A549 (cell line): ENCODE results near the gene RTL5. TPM values are rescaled to one million over a fixed set of nuclear protein-coding genes. Genes with fewer than 3 reads are reported as not detected.

Source experiments
- ATAC-seq, 2 experiments: fragments of 200-7000 bp in 1 of 2; fragments of >200 bp in 1 of 2; cut with Nextera tagmentation in 1 of 2; cut with Tn5 transposase in 1 of 2; 3 replicates each; pipeline versions ENCODE4 v1.8.0 to v1.9.1; 2018 to 2020; ENCODE audit warnings: mild to moderate bottlenecking in 1 of 2, moderate library complexity in 1 of 2
- CTCF ChIA-PET: fragments of 300-600 bp; sonication (Branson Sonifier 250); formaldehyde crosslinking; extraction: SDS; loops from one replicate; lab custom pipeline; 2021; ENCODE audit warnings: antibody characterized with exemption, inconsistent platforms; lab: Yijun Ruan, JAX
- POLR2A ChIA-PET: fragments of 350-600 bp; formaldehyde crosslinking; extraction: SDS; loops from one replicate; lab custom pipeline; 2021; ENCODE audit warnings: antibody characterized with exemption, inconsistent platforms; lab: Yijun Ruan, JAX
- DNase-seq, 2 experiments: peaks; one replicate each; pipeline versions ENCODE4 v3.0.0 to v3.0.0-alpha.2; 2011 to 2016; ENCODE audit warnings: low read depth in 1 of 2, low spot score in 1 of 2
- FAIRE-seq: peaks from 2 replicates; lab custom pipeline; 2011; peaks lifted over from hg19 to GRCh38; lab: Jason Lieb, UNC
- H3K27ac ChIP-seq, 2 experiments: fragments of >200 bp; sonication (Bioruptor Twin); formaldehyde crosslinking; 3 replicates each; pipeline ENCODE4 v1.5.1; 2016 to 2017
- H3K4me1 ChIP-seq: fragments of >200 bp; sonication (Bioruptor Twin); formaldehyde crosslinking; 3 replicates; pipeline ENCODE4 v1.6.1; 2016
- H3K4me2 ChIP-seq: fragments of >200 bp; sonication (Bioruptor Twin); formaldehyde crosslinking; 3 replicates; pipeline ENCODE4 v1.6.1; 2016
- H3K4me3 ChIP-seq: fragments of >200 bp; sonication (Bioruptor Twin); formaldehyde crosslinking; 3 replicates; pipeline ENCODE4 v1.5.1; 2016
- H3K9me3 ChIP-seq: fragments of >200 bp; sonication (Bioruptor Twin); formaldehyde crosslinking; 3 replicates; pipeline ENCODE4 v1.6.1; 2016
- ATOH8 ChIP-seq: fragments of 250-450 bp; sonication (Bioruptor Pico); IDR thresholded peaks from 2 replicates; pipeline ENCODE4 v1.5.0; 2020; ENCODE audit warnings: low read depth, mild to moderate bottlenecking, moderate library complexity
- CEBPB ChIP-seq, 2 experiments: fragments of >200 bp in 1 of 2; sonication (Bioruptor Twin) in 1 of 2; formaldehyde crosslinking in 1 of 2; IDR thresholded peaks; 2 replicates each; pipeline ENCODE4 v1.6.1; 2012 to 2016
- CTCF ChIP-seq: fragments of >200 bp; sonication (Bioruptor Twin); formaldehyde crosslinking; IDR thresholded peaks from 3 replicates; pipeline ENCODE4 v1.5.1; 2016
- EHF ChIP-seq: fragments of 250-450 bp; sonication (Bioruptor Pico); IDR thresholded peaks from 2 replicates; pipeline ENCODE4 v1.5.0; 2020; ENCODE audit warnings: mild to moderate bottlenecking
- EHMT2 ChIP-seq: fragments of 200-600 bp; sonication (generic); IDR thresholded peaks from 2 replicates; pipeline ENCODE4 v1.6.1; 2016; ENCODE audit warnings: antibody characterized with exemption, low read depth, mild to moderate bottlenecking, moderate library complexity
- FOSB ChIP-seq: fragments of 250-450 bp; sonication (Bioruptor Pico); IDR thresholded peaks from 2 replicates; pipeline ENCODE4 v1.5.0; 2020; ENCODE audit warnings: mild to moderate bottlenecking, moderate library complexity
- FOXS1 ChIP-seq: fragments of 250-450 bp; sonication (Bioruptor Pico); IDR thresholded peaks from 2 replicates; pipeline ENCODE4 v1.5.0; 2020; ENCODE audit warnings: mild to moderate bottlenecking, moderate library complexity
- HDAC2 ChIP-seq: fragments of 200-600 bp; sonication (generic); IDR thresholded peaks from 2 replicates; pipeline ENCODE4 v1.6.1; 2016
- HOXA7 ChIP-seq: fragments of 250-450 bp; sonication (Bioruptor Pico); IDR thresholded peaks from 2 replicates; pipeline ENCODE4 v1.5.0; 2020; ENCODE audit warnings: mild to moderate bottlenecking, moderate library complexity
- JUN ChIP-seq, 2 experiments: fragments of >200 bp; sonication (Bioruptor Twin); formaldehyde crosslinking; IDR thresholded peaks; 2 replicates in 1 of 2; 3 replicates in 1 of 2; pipeline ENCODE4 v1.6.1; 2016 to 2017
- KDM5A ChIP-seq: fragments of 200-600 bp; sonication (generic); IDR thresholded peaks from 2 replicates; pipeline ENCODE4 v1.6.1; 2016; ENCODE audit warnings: antibody characterized with exemption, mild to moderate bottlenecking
- MAX ChIP-seq: IDR thresholded peaks from 2 replicates; pipeline ENCODE4 v1.6.1; 2012
- MAZ ChIP-seq: fragments of 150-350 bp; IDR thresholded peaks from 2 replicates; pipeline ENCODE4 v1.6.1; 2014; ENCODE audit warnings: antibody characterized with exemption, low read depth, low read length, borderline replicate concordance
- MYC ChIP-seq: IDR thresholded peaks from 2 replicates; pipeline ENCODE4 v1.6.1; 2012; ENCODE audit warnings: mild to moderate bottlenecking, inconsistent platforms, low read length, improper control_type of control experiment, borderline replicate concordance
- NR3C1 ChIP-seq: fragments of >200 bp; sonication (Bioruptor Twin); formaldehyde crosslinking; IDR thresholded peaks from 3 replicates; pipeline ENCODE4 v1.6.1; 2017
- PBX3 ChIP-seq: IDR thresholded peaks from 2 replicates; pipeline ENCODE4 v1.6.1; 2012
- POLR2A ChIP-seq: IDR thresholded peaks from 2 replicates; pipeline ENCODE4 v1.6.1; 2012; ENCODE audit warnings: mild to moderate bottlenecking, low read length
- RAD21 ChIP-seq, 2 experiments: fragments of >200 bp in 1 of 2; sonication (Bioruptor Twin) in 1 of 2; formaldehyde crosslinking in 1 of 2; IDR thresholded peaks in 1 of 2; conservative IDR thresholded peaks in 1 of 2; 2 replicates in 1 of 2; 3 replicates in 1 of 2; pipeline ENCODE4 v1.6.1; 2012 to 2018; ENCODE audit warnings: inconsistent platforms in 1 of 2
- REST ChIP-seq: fragments of 200-600 bp; sonication (generic); IDR thresholded peaks from 2 replicates; pipeline ENCODE4 v1.6.1; 2016; ENCODE audit warnings: antibody characterized with exemption, mild to moderate bottlenecking, moderate library complexity
- RFX5 ChIP-seq: fragments of 450-650 bp; IDR thresholded peaks from 2 replicates; pipeline ENCODE4 v1.7.1; 2014; ENCODE audit warnings: antibody characterized with exemption, mild to moderate bottlenecking, moderate library complexity
- RNF2 ChIP-seq: fragments of 200-600 bp; sonication (generic); IDR thresholded peaks from 2 replicates; pipeline ENCODE4 v1.6.1; 2016; ENCODE audit warnings: low read depth, mild to moderate bottlenecking, antibody characterized with exemption, moderate library complexity, borderline replicate concordance
- SMC3 ChIP-seq: fragments of >200 bp; sonication (Bioruptor Twin); formaldehyde crosslinking; IDR thresholded peaks from 3 replicates; pipeline ENCODE4 v1.6.1; 2018; ENCODE audit warnings: inconsistent platforms
- TFCP2L1 ChIP-seq: fragments of 250-450 bp; sonication (Bioruptor Pico); IDR thresholded peaks from 2 replicates; pipeline ENCODE4 v1.5.0; 2021; ENCODE audit warnings: mild to moderate bottlenecking
- USF2 ChIP-seq: fragments of 450-650 bp; IDR thresholded peaks from 2 replicates; pipeline ENCODE4 v1.6.1; 2014; ENCODE audit warnings: antibody characterized with exemption
- ZC3H11A ChIP-seq: fragments of 450-650 bp; IDR thresholded peaks from 2 replicates; pipeline ENCODE4 v1.6.1; 2014; ENCODE audit warnings: antibody characterized with exemption, mild to moderate bottlenecking
- ZNF302 ChIP-seq: fragments of 250-450 bp; sonication (Bioruptor Pico); IDR thresholded peaks from 2 replicates; pipeline ENCODE4 v1.9.0; 2021; ENCODE audit warnings: inconsistent platforms, mild to moderate bottlenecking, moderate library complexity
- WGBS: methylation state at CpG from one replicate; pipeline ENCODE4 v1.1.6; 2017; ENCODE audit errors: missing lambda C conversion rate; 5-methylcytosine and 5-hydroxymethylcytosine counted together
- polyA plus RNA-seq, 4 experiments: library from polyadenylated mRNA; depleted of rRNA in 3 of 4; stranded (reverse); fragments of >200 nt; fragmentation: RNase III in 1 of 4; extraction: RNeasy Plus Mini Kit Qiagen cat#74134 plus additional on column Dnase treatment in 1 of 4; gene quantifications; 2 replicates in 3 of 4; 3 replicates in 1 of 4; pipeline ENCODE4 v1.2.3, GENCODE V29; 2011 to 2017

RTL5 gene
- polyA plus RNA-seq, 2 of the 4 experiments (the other 2 are of a cell fraction) = 1.2 to 2.9 TPM

GRCh38 chrX:72084114-72084513 lies 47.6 kb downstream of the RTL5 start:
- no peaks in the 10 kb centered on the region for H3K9me3 ChIP-seq
- no peak overlapping the region for H3K27ac ChIP-seq
- H3K4me2 ChIP-seq = no peak overlapping the region
- H3K4me3 ChIP-seq = no peak overlapping the region
- no peak for FAIRE-seq
- WGBS = 78% methylated on average over 1 of the region's 1 CpG
- ChIA-PET POLR2A (no interaction called here), CTCF (interaction anchor here (1.3 kb wide), 1 partner anchor 42 kb away, joined by 3 read pairs; no protein-coding TSS in a partner anchor)
- no peak for ATAC-seq
- DNase-seq = no peak
- H3K4me1 ChIP-seq = no peaks in the 10 kb centered on the region
- TF ChIP-seq NR3C1 (no peak), RAD21 (conservative IDR thresholded peaks at IDR 0.05 in 1 of 2, IDR thresholded peaks at IDR 0.05 in 1 of 2) (no peak), ZC3H11A (no peak), PBX3 (no peak), MAX (no peak), ZNF302 (CRISPR knock-in tag) (no peak), MAZ (no peak), ATOH8 (no peak), EHF (no peak), EHMT2 (no peak), HDAC2 (no peak)

- no peak overlapping the region for H3K27ac ChIP-seq
- 77% methylated on average over 2 of the region's 2 CpGs for WGBS
- DNase-seq (no peak), FAIRE-seq (no peak), ATAC-seq (no peak)
- ChIA-PET POLR2A (no interaction called here), CTCF (interaction anchor here (1.3 kb wide), 1 partner anchor 43 kb away, joined by 3 read pairs; no protein-coding TSS in a partner anchor)
- H3K4me1 ChIP-seq = no peaks in the 10 kb centered on the region
- no peak overlapping the region for H3K4me2 ChIP-seq
- no peaks in the 10 kb centered on the region for H3K9me3 ChIP-seq
- no peak overlapping the region for H3K4me3 ChIP-seq
- TF ChIP-seq RFX5 = no peak
Measured at GRCh38 chrX:72083291-72083690, 48.4 kb downstream of the RTL5 start.

- POLR2A ChIA-PET = no interaction called here
- Histone ChIP-seq H3K9me3 (no peaks in the 10 kb centered on the region), H3K4me1 (no peaks in the 10 kb centered on the region), H3K4me2 (no peak overlapping the region), H3K27ac (no peak overlapping the region), H3K4me3 (no peak overlapping the region)
- CTCF ChIA-PET = interaction anchor here (1.1 to 2.4 kb wide), 3 partner anchors 11 to 63 kb away, joined by 3 to 10 read pairs (median 4); no protein-coding TSS in a partner anchor
- FAIRE-seq (no peak), DNase-seq (no peak), ATAC-seq (no peak)
- WGBS = 76% methylated on average over 10 of the region's 12 CpGs
- no peak for TF ChIP-seq HOXA7 (CRISPR knock-in tag)
- no peak for TF ChIP-seq POLR2A
- no peak for TF ChIP-seq USF2
- TF ChIP-seq MYC = no peak
- TF ChIP-seq TFCP2L1 (CRISPR knock-in tag) = no peak
- no peak for TF ChIP-seq SMC3
- no peak for TF ChIP-seq REST
- TF ChIP-seq KDM5A = no peak
- TF ChIP-seq CEBPB (IDR thresholded peaks at IDR 0.05) = no peak
- TF ChIP-seq FOXS1 = no peak
- TF ChIP-seq RNF2 = no peak
- no peak for TF ChIP-seq MAZ
- no peak for TF ChIP-seq FOSB
- TF ChIP-seq CTCF = no peak
- TF ChIP-seq ZC3H11A = no peak
- no peak for TF ChIP-seq EHMT2
- TF ChIP-seq JUN (IDR thresholded peaks at IDR 0.05) = no peak
- no peak for TF ChIP-seq EHF
Measured at GRCh38 chrX:72081605-72082320, 50.0 kb downstream of the RTL5 start.
